ENCODE measurements around the gene ITFG2.

The ITFG2 gene

DNA sequence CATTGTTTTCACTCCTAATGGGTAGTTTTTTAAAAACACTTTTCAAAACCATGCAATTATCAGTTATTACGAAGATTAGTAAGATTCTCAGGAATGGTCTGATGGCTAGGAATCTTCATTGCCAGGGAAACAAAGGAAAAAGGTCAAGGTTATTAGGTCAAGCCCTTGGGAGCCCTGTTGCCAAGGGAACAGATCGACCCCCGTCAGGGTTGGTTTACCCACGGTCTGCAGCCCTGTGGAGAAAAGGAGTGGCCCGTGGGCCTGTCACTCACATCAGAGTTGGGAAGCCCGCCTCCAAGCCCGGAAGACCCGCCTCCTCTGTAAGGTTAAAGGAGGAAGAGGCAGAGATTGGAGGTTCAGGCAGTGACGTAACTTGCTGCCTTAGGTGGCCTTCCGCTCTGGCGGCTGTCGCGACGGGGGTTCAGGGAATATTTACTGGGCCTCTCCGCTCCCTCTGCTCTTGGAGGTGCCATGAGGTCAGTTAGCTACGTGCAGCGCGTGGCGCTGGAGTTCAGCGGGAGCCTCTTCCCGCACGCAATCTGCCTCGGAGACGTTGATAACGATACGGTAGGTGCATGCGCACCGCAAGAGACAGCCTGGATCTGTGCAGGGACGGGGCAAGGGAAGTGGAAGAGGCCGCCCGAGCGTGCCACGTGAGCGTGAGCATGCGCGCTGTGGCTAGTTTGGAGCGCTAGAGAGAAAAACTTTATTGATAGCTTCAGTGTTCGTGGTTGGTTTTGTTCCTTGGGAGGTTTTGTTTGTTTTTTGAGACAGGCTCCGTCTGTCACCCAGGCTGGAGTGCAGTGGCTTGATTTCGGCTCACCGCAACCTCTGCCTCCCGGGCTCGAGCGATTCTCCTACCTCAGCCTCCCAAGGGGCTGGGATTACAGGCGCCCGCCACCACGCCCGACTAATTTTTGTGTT is at the start of gene ITFG2:
TSS of gene ITFG2 (plus strand) at position 379 of the 924 bp plus-strand sequence. CDS start at position 472, 93 bp downstream.
- H3K79me2 ChIP-seq (ENCODE audit: low read length), result peaks cover 38% of the 10 kb centered on the region
- no peaks in the 10 kb centered on the region for H3K9me2 ChIP-seq (replicated peaks; ENCODE audit: insufficient read depth, low read length)
- H3F3A ChIP-seq (ENCODE audit: insufficient read depth, low read length), result peaks cover 8% of the 10 kb centered on the region; the same call in 1 of the 2 replicates
- no peaks in the 10 kb centered on the region for H3K9me3 ChIP-seq (replicated peaks; ENCODE audit: insufficient read depth, low read length)
- TF ChIP-seq CTCF (IDR thresholded peaks at IDR 0.05; ENCODE audit: low read length) (no peak), EZH2 (optimal IDR thresholded peaks at IDR 0.05; ENCODE audit: low read depth, low read length) (no peak), EZH2phosphoT487 (IDR thresholded peaks at IDR 0.05; ENCODE audit: low read length) (no peak)
- peak within 1 kb of the TSS; percentile 96 for H2AFZ ChIP-seq (ENCODE audit: low read length)
- H3K4me1 ChIP-seq (ENCODE audit: low read length), result peaks cover 9% of the 10 kb centered on the region; the same call in 1 of the 2 replicates
- peak within 1 kb of the TSS; percentile 81 for H3K4me2 ChIP-seq (ENCODE audit: low read depth, low read length)
- H3K4me3 ChIP-seq (ENCODE audit: low read length), result peak within 1 kb of the TSS; percentile 94
- DNase-seq, result peak; percentile 99
- no peaks in the 10 kb centered on the region for H4K20me1 ChIP-seq (ENCODE audit: insufficient read depth, low read length)
- H3K27ac ChIP-seq (ENCODE audit: low read length), result peak within 1 kb of the TSS; percentile 93
- peak within 1 kb of the TSS; percentile 94 for H3K9ac ChIP-seq (ENCODE audit: low read length)
- no peaks in the 10 kb centered on the region for H3K36me3 ChIP-seq (replicated peaks; ENCODE audit: insufficient read depth, low read length)
- H3K27me3 ChIP-seq (replicated peaks; ENCODE audit: insufficient read depth, low read length), result no peaks in the 10 kb centered on the region

GRCh38 chr12:2764398-2764797 is 48.1 kb upstream of the ITFG2 start:
- Histone ChIP-seq H3K27ac (ENCODE audit: low read length) (no peak overlapping the region), H3K9me2 (replicated peaks; ENCODE audit: insufficient read depth, low read length) (no peaks in the 10 kb centered on the region), H3F3A (ENCODE audit: insufficient read depth, low read length) (no peaks in the 10 kb centered on the region), H3K4me2 (ENCODE audit: low read depth, low read length) (no peak overlapping the region), H3K4me1 (ENCODE audit: low read length) (0 out of 2 replicates have a peak, but pooled peaks cover 1% of the 10 kb centered on the region), H3K36me3 (replicated peaks; ENCODE audit: insufficient read depth, low read length) (no peaks in the 10 kb centered on the region), H2AFZ (ENCODE audit: low read length) (no peak overlapping the region), H3K4me3 (ENCODE audit: low read length) (no peak overlapping the region), H3K27me3 (replicated peaks; ENCODE audit: insufficient read depth, low read length) (no peaks in the 10 kb centered on the region), H3K9ac (ENCODE audit: low read length) (no peak overlapping the region), H3K9me3 (replicated peaks; ENCODE audit: insufficient read depth, low read length) (no peaks in the 10 kb centered on the region), H4K20me1 (ENCODE audit: insufficient read depth, low read length) (no peaks in the 10 kb centered on the region), H3K79me2 (ENCODE audit: low read length) (no peaks in the 10 kb centered on the region)
- no peak for DNase-seq
- TF ChIP-seq EZH2phosphoT487 (IDR thresholded peaks at IDR 0.05; ENCODE audit: low read length) (no peak), EZH2 (optimal IDR thresholded peaks at IDR 0.05; ENCODE audit: low read depth, low read length) (no peak), CTCF (IDR thresholded peaks at IDR 0.05; ENCODE audit: low read length) (no peak)

- no peak overlapping the region for H3K27ac ChIP-seq (ENCODE audit: low read length)
- H3K4me1 ChIP-seq (ENCODE audit: low read length), result no peaks in the 10 kb centered on the region
- no peak overlapping the region for H2AFZ ChIP-seq (ENCODE audit: low read length)
- no peaks in the 10 kb centered on the region for H4K20me1 ChIP-seq (ENCODE audit: insufficient read depth, low read length)
- no peak overlapping the region for H3K9ac ChIP-seq (ENCODE audit: low read length)
- no peaks in the 10 kb centered on the region for H3K27me3 ChIP-seq (replicated peaks; ENCODE audit: insufficient read depth, low read length)
- H3K9me2 ChIP-seq (replicated peaks; ENCODE audit: insufficient read depth, low read length), result no peaks in the 10 kb centered on the region
- H3K36me3 ChIP-seq (replicated peaks; ENCODE audit: insufficient read depth, low read length), result no peaks in the 10 kb centered on the region
- no peak for DNase-seq
- H3K79me2 ChIP-seq (ENCODE audit: low read length), result no peaks in the 10 kb centered on the region
- no peak for TF ChIP-seq EZH2 (optimal IDR thresholded peaks at IDR 0.05; ENCODE audit: low read depth, low read length)
- H3K9me3 ChIP-seq (replicated peaks; ENCODE audit: insufficient read depth, low read length), result no peaks in the 10 kb centered on the region
- H3K4me3 ChIP-seq (ENCODE audit: low read length), result no peak overlapping the region
- no peak overlapping the region for H3K4me2 ChIP-seq (ENCODE audit: low read depth, low read length)
- H3F3A ChIP-seq (ENCODE audit: insufficient read depth, low read length), result no peaks in the 10 kb centered on the region
Observed at GRCh38 chr12:2765052-2765451, 47.4 kb upstream of the ITFG2 start.

DNA sequence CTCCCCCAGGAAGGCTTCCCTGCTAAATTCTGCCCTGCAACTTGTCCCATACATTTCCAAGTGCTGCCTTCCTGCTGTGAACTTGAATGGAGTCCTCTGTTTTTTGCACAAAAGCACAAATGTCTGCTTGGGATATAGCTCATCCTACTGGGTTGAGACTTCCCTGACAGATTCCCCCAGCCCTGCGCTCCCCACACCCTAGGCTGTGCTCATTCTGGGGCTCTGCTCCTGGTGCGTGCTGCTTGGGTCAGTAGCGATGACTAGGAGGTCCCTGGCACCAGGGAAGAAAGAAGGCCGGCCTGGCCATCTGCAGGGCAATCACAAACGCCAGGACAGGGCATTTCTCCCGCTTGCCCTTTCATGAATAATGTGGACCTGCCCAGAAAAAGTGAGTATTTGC is 46.9 kb upstream of the ITFG2 start:
- Histone ChIP-seq H3K4me1 (ENCODE audit: low read length) (no peaks in the 10 kb centered on the region), H3K4me2 (ENCODE audit: low read depth, low read length) (no peak overlapping the region), H3K9me3 (replicated peaks; ENCODE audit: insufficient read depth, low read length) (no peaks in the 10 kb centered on the region), H3K36me3 (replicated peaks; ENCODE audit: insufficient read depth, low read length) (no peaks in the 10 kb centered on the region), H3K27ac (ENCODE audit: low read length) (no peak overlapping the region), H3K9ac (ENCODE audit: low read length) (no peak overlapping the region), H3K79me2 (ENCODE audit: low read length) (no peaks in the 10 kb centered on the region), H4K20me1 (ENCODE audit: insufficient read depth, low read length) (no peaks in the 10 kb centered on the region), H3K27me3 (replicated peaks; ENCODE audit: insufficient read depth, low read length) (no peaks in the 10 kb centered on the region), H3F3A (ENCODE audit: insufficient read depth, low read length) (no peaks in the 10 kb centered on the region), H3K9me2 (replicated peaks; ENCODE audit: insufficient read depth, low read length) (no peaks in the 10 kb centered on the region), H3K4me3 (ENCODE audit: low read length) (no peak overlapping the region), H2AFZ (ENCODE audit: low read length) (no peak overlapping the region)
- DNase-seq, result no peak
- TF ChIP-seq EZH2 (optimal IDR thresholded peaks at IDR 0.05; ENCODE audit: low read depth, low read length) (no peak), CTCF (IDR thresholded peaks at IDR 0.05; ENCODE audit: low read length) (no peak), EZH2phosphoT487 (IDR thresholded peaks at IDR 0.05; ENCODE audit: low read length) (no peak)

Measured in MM.1S (cell line).